GM21825 (cell line): ENCODE measurements around the gene RBBP8NL.

Experiments
- ATAC-seq: cut with Tn5 transposase; IDR thresholded peaks from one replicate; pipeline ENCODE4 v1.9.1; 2021; ENCODE audit warnings: mild to moderate bottlenecking, moderate library complexity; ENCODE audit not compliant: unreplicated experiment

RBBP8NL gene

GRCh38 chr20:62462976-62463592 is 35.7 kb upstream of the RBBP8NL start:
- no peak for ATAC-seq

GRCh38 chr20:62461834-62462233 is 34.5 kb upstream of the RBBP8NL start:
- no peak for ATAC-seq

- no peak for ATAC-seq
These were observed 33.8 kb upstream of the RBBP8NL start for GRCh38 chr20:62461157-62461556.

- ATAC-seq = no peak
These were observed 33.3 kb upstream of the RBBP8NL start for GRCh38 chr20:62460678-62461077.

GRCh38 chr20:62459488-62459887 is 32.1 kb upstream of the RBBP8NL start:
- ATAC-seq = no peak

- ATAC-seq = no peak
These were observed 31.2 kb upstream of the RBBP8NL start for GRCh38 chr20:62458275-62459251.

- no peak for ATAC-seq
These were observed 30.5 kb upstream of the RBBP8NL start for GRCh38 chr20:62457831-62458230.

GRCh38 chr20:62457098-62457497 is 29.8 kb upstream of the RBBP8NL start:
- no peak for ATAC-seq

GRCh38 chr20:62455929-62456328 is 28.6 kb upstream of the RBBP8NL start:
- no peak for ATAC-seq

- ATAC-seq = no peak
These were observed 27.7 kb upstream of the RBBP8NL start for GRCh38 chr20:62454904-62455636.

GRCh38 chr20:62453186-62453808 is 26.0 kb upstream of the RBBP8NL start:
- ATAC-seq = no peak

GRCh38 chr20:62452475-62453095 is 25.2 kb upstream of the RBBP8NL start:
- ATAC-seq = no peak

- ATAC-seq = no peak
These were observed 24.6 kb upstream of the RBBP8NL start for GRCh38 chr20:62451970-62452369.

GRCh38 chr20:62451156-62451767 is 23.9 kb upstream of the RBBP8NL start:
- ATAC-seq = no peak

GRCh38 chr20:62449951-62450691 is 22.8 kb upstream of the RBBP8NL start:
- ATAC-seq = no peak

GRCh38 chr20:62448788-62449187 is 21.4 kb upstream of the RBBP8NL start:
- no peak for ATAC-seq

- ATAC-seq = no peak
These were observed 20.7 kb upstream of the RBBP8NL start for GRCh38 chr20:62448038-62448437.

GRCh38 chr20:62446888-62447869 is 19.8 kb upstream of the RBBP8NL start:
- no peak for ATAC-seq
